Measurements from ENCODE around the gene SLC22A23.
"Not testable (repeated sequence)": the region's sequence is repeated elsewhere in the genome, so short reads cannot be mapped to it uniquely, and the experiment has no call there.

SLC22A23 gene

GRCh38 chr6:3380344-3381232 lies 76.3 kb downstream of the SLC22A23 start:
- no peak for DNase-seq (ENCODE audit: extremely low read depth, low read depth)
- TF ChIP-seq CTCF (IDR thresholded peaks at IDR 0.05; ENCODE audit: low read depth, low read length), result no peak

GRCh38 chr6:3379482-3380060 lies 77.3 kb downstream of the SLC22A23 start:
- no peak for TF ChIP-seq CTCF (IDR thresholded peaks at IDR 0.05; ENCODE audit: low read depth, low read length)
- no peak for DNase-seq (ENCODE audit: extremely low read depth, low read depth)

GRCh38 chr6:3378808-3379207 lies 78.0 kb downstream of the SLC22A23 start:
- not testable (repeated sequence) for DNase-seq (ENCODE audit: extremely low read depth, low read depth)

GRCh38 chr6:3378398-3378782 lies 78.5 kb downstream of the SLC22A23 start:
- DNase-seq (ENCODE audit: extremely low read depth, low read depth), result not testable (repeated sequence)

GRCh38 chr6:3377536-3378397 lies 79.1 kb downstream of the SLC22A23 start:
- no peak for TF ChIP-seq CTCF (IDR thresholded peaks at IDR 0.05; ENCODE audit: low read depth, low read length)
- no peak for DNase-seq (ENCODE audit: extremely low read depth, low read depth)

GRCh38 chr6:3376893-3377535 lies 79.8 kb downstream of the SLC22A23 start:
- DNase-seq (ENCODE audit: extremely low read depth, low read depth), result no peak
- no peak for TF ChIP-seq CTCF (IDR thresholded peaks at IDR 0.05; ENCODE audit: low read depth, low read length)

- DNase-seq (ENCODE audit: extremely low read depth, low read depth), result no peak
- TF ChIP-seq CTCF (IDR thresholded peaks at IDR 0.05; ENCODE audit: low read depth, low read length), result no peak
These were observed 80.8 kb downstream of the SLC22A23 start for GRCh38 chr6:3376064-3376463.

Data from AG09319 (cell line).